ENCODE data around the gene ACP7. TPM values are rescaled to one million over a fixed set of nuclear protein-coding genes. Genes with fewer than 3 reads are reported as not detected.

Gene ACP7
- total and polyA plus RNA-seq, 10 of the 15 experiments (the other 5 are each of a cell fraction or from before 2014, with no cell fraction given): not detected

DNA sequence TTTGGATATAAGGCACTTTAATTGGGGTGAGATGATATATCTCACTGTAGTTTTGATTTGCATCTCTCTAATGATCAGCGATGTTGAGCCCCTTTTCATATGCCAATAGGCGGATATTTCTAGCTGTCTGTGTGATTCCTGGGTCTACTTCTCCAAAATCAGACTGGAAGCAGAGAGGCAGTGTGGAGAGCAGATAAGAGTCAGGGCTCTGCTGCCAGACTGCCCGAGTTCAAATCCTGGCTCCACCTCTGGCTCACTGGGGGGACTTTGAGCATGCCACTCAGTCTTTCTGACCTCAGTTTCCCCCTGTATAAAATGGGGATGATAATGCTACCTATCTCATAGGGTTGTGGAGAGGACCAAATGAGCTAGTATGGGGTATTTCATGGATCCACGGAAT lies 24.0 kb upstream of the ACP7 start:
- BruUV-seq (replicated peaks): no TSS peak
- ChIA-PET POLR2A (no interaction called here), CTCF (interaction anchor here (1.0 kb wide), 1 partner anchor 98 kb away, joined by 3 read pairs; no protein-coding TSS in a partner anchor), RAD21 (ENCODE audit: unreplicated experiment) (no interaction called here), SMC1A (ENCODE audit: uncharacterized antibody, unreplicated experiment) (no interaction called here)
- no peak overlapping the region for H3K4me2 ChIP-seq (ENCODE audit: control insufficient read depth, insufficient read depth)
- no peak for TF ChIP-seq TCF12 (IDR thresholded peaks at IDR 0.05; ENCODE audit: low read depth, low read length)
- no peak for TF ChIP-seq CREM (IDR thresholded peaks at IDR 0.05; ENCODE audit: low read depth)
- H3K36me3 ChIP-seq (ENCODE audit: control insufficient read depth in 2 of 2, insufficient read depth in 2 of 2, low read length in 1 of 2): no peaks in the 10 kb centered on the region
- DNase-seq (ENCODE audit: low read depth, low spot score) (no peak), ATAC-seq (no peak), FAIRE-seq (no peak)
- H3K27ac ChIP-seq (ENCODE audit: control insufficient read depth, insufficient read depth): no peak overlapping the region
- no peaks in the 10 kb centered on the region for H3K4me1 ChIP-seq (ENCODE audit: control insufficient read depth, insufficient read depth, low read length)
- in situ Hi-C loops (cut with MboI) (no loop called here), intact Hi-C loops (cut with micrococcal nuclease; ENCODE audit: unreplicated experiment) (no loop called here)
- no peak overlapping the region for H2AFZ ChIP-seq (ENCODE audit: control insufficient read depth, low read depth, low read length)
- no peaks in the 10 kb centered on the region for H3K27me3 ChIP-seq (replicated peaks in 1 of 2; ENCODE audit: control insufficient read depth in 2 of 2, insufficient read depth in 2 of 2, low read length in 1 of 2)
- H3K9ac ChIP-seq (ENCODE audit: control insufficient read depth, insufficient read depth, low read length): no peak overlapping the region
- H3K79me2 ChIP-seq (ENCODE audit: control insufficient read depth, insufficient read depth, low read length): no peaks in the 10 kb centered on the region
- H4K20me1 ChIP-seq (ENCODE audit: control insufficient read depth, insufficient read depth): no peaks in the 10 kb centered on the region
- WGBS (ENCODE audit: insufficient coverage, insufficient replicate concordance, low lambda C conversion rate, missing lambda C conversion rate): 14% methylated on average over 4 of the region's 4 CpGs
- H3K9me3 ChIP-seq (replicated peaks; ENCODE audit: control insufficient read depth, insufficient read depth, low read length): no peaks in the 10 kb centered on the region
- H3K4me3 ChIP-seq: no peak overlapping the region

DNA sequence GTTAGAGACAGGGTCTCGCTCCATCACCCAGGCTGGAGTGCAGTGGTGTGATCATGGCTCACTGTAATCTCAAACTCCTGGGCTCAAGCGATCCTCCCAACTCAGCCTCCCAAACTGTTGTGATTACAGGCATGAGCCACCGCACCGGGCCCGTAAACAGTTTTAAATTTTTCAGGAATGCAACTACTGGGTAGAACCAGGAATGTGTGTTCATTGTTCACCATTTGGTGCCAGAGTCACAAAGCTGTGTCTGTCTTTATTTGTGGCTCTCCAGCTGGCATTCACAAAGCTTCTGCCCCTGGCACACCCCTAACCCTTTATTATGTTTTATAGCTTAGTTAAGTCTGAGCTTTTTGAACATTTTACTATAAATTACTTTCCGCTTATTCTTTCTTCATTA lies 19.8 kb upstream of the ACP7 start:
- Histone ChIP-seq H3K27ac (ENCODE audit: control insufficient read depth, insufficient read depth) (no peak overlapping the region), H3K4me1 (ENCODE audit: control insufficient read depth, insufficient read depth, low read length) (no peaks in the 10 kb centered on the region), H2AFZ (ENCODE audit: control insufficient read depth, low read depth, low read length) (no peak overlapping the region), H3K4me2 (ENCODE audit: control insufficient read depth, insufficient read depth) (no peak overlapping the region), H3K79me2 (ENCODE audit: control insufficient read depth, insufficient read depth, low read length) (no peaks in the 10 kb centered on the region), H3K9me3 (replicated peaks; ENCODE audit: control insufficient read depth, insufficient read depth, low read length) (no peaks in the 10 kb centered on the region), H3K36me3 (ENCODE audit: control insufficient read depth in 2 of 2, insufficient read depth in 2 of 2, low read length in 1 of 2) (no peaks in the 10 kb centered on the region), H3K4me3 (no peak overlapping the region), H4K20me1 (ENCODE audit: control insufficient read depth, insufficient read depth) (no peaks in the 10 kb centered on the region), H3K9ac (ENCODE audit: control insufficient read depth, insufficient read depth, low read length) (no peak overlapping the region), H3K27me3 (replicated peaks in 1 of 2; ENCODE audit: control insufficient read depth in 2 of 2, insufficient read depth in 2 of 2, low read length in 1 of 2) (no peaks in the 10 kb centered on the region)
- in situ Hi-C loops (cut with MboI): no loop called here
- ChIA-PET RAD21 (ENCODE audit: unreplicated experiment) (no interaction called here), SMC1A (ENCODE audit: uncharacterized antibody, unreplicated experiment) (no interaction called here), CTCF (interaction anchor here (0.9 kb wide), 1 partner anchor 13 kb away, joined by 4 read pairs; no protein-coding TSS in a partner anchor), POLR2A (no interaction called here)
- WGBS (ENCODE audit: insufficient coverage, insufficient replicate concordance, low lambda C conversion rate, missing lambda C conversion rate): 71% methylated on average over 6 of the region's 6 CpGs
- BruUV-seq (replicated peaks): no TSS peak
- ATAC-seq (no peak), DNase-seq (ENCODE audit: low read depth, low spot score) (no peak), FAIRE-seq (no peak)
- intact Hi-C loops (cut with micrococcal nuclease; ENCODE audit: unreplicated experiment): no loop called here
- TF ChIP-seq SMAD5 (IDR thresholded peaks at IDR 0.05; ENCODE audit: low read depth) (no peak), SRF (IDR thresholded peaks at IDR 0.05; ENCODE audit: low read depth in 2 of 2, low read length in 2 of 2) (no peak), ZBED1 (IDR thresholded peaks at IDR 0.05; ENCODE audit: borderline replicate concordance) (no peak), WRNIP1 (IDR thresholded peaks at IDR 0.05; ENCODE audit: borderline replicate concordance, low read depth, low read length) (no peak), RELA (IDR thresholded peaks at IDR 0.05; ENCODE audit: borderline replicate concordance, partially characterized antibody) (no peak), POLR2A (IDR thresholded peaks at IDR 0.05; ENCODE audit: low read depth, low read length) (no peak)
- TF ChIP-seq, protein P1, sequence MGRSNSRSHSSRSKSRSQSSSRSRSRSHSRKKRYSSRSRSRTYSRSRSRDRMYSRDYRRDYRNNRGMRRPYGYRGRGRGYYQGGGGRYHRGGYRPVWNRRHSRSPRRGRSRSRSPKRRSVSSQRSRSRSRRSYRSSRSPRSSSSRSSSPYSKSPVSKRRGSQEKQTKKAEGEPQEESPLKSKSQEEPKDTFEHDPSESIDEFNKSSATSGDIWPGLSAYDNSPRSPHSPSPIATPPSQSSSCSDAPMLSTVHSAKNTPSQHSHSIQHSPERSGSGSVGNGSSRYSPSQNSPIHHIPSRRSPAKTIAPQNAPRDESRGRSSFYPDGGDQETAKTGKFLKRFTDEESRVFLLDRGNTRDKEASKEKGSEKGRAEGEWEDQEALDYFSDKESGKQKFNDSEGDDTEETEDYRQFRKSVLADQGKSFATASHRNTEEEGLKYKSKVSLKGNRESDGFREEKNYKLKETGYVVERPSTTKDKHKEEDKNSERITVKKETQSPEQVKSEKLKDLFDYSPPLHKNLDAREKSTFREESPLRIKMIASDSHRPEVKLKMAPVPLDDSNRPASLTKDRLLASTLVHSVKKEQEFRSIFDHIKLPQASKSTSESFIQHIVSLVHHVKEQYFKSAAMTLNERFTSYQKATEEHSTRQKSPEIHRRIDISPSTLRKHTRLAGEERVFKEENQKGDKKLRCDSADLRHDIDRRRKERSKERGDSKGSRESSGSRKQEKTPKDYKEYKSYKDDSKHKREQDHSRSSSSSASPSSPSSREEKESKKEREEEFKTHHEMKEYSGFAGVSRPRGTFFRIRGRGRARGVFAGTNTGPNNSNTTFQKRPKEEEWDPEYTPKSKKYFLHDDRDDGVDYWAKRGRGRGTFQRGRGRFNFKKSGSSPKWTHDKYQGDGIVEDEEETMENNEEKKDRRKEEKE (IDR thresholded peaks at IDR 0.05): no peak
